ENCODE measurements around the gene SNED1.

SNED1 gene

DNA sequence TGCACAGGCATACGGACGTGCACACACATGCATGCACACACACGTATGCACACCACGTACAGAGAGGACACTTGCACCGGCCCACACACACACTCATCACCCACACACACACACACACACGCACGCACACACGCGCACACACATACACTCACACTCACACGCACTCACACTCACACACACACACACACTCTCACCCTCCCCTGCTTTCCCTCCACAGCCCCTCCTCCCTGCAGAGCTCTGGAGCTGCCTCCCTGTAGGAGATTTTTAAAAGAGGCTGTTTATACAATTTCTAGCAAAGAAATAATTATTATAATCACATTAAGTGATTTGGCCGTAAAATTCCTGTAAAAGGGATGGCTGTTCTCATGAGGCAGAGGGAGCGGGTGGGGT is 36.5 kb upstream of the SNED1 start:
- no peak for DNase-seq (ENCODE audit: insufficient read length, low spot score)
- TF ChIP-seq CTCF (IDR thresholded peaks at IDR 0.05; ENCODE audit: insufficient read depth, missing control alignments) = no peak
- no peak for FAIRE-seq

DNA sequence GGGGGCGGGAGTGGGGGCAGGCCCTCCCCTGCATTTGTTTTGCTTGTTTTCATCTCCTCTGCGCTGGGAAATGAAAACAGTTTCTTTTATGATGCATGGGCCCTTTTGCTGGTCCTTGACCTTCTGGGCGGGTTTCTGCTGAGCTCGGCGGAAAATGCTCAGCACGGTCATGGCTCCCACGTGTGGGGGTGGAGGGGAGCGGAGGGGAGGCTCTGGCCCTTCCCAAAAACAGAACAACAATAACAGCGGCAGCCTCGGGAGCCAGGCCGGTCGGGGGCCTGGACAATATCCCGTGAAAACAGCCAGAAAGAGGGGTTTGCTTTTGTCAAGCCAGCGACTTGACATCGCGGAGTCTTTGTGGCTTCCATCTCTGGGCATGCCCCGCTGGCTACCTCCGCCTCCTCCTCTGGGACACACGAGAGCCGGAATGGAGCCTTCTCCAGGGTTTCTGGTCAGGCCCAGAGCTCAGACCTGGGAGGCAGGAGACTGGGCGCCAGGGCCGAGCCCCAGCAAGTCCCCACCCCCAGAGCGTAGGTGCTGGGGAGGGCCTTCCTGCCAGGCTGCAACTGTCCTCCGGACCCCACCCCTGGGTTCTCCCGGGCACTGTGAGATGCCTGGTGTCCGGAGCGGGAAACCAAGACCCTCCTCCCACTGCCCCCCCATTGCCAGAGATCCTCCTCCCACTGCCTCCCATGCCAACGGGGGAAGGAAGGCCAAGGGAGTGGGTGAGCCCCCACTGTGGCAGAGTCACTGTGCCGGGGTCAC is 35.9 kb upstream of the SNED1 start:
- no peak for TF ChIP-seq CTCF (IDR thresholded peaks at IDR 0.05; ENCODE audit: insufficient read depth, missing control alignments)
- FAIRE-seq (no peak), DNase-seq (ENCODE audit: insufficient read length, low spot score) (no peak)

- no peak for TF ChIP-seq CTCF (IDR thresholded peaks at IDR 0.05; ENCODE audit: insufficient read depth, missing control alignments)
- FAIRE-seq (no peak), DNase-seq (ENCODE audit: insufficient read length, low spot score) (no peak)
Measured at GRCh38 chr2:240963065-240963867, 35.2 kb upstream of the SNED1 start.

GRCh38 chr2:240963868-240964703 is 34.3 kb upstream of the SNED1 start:
- TF ChIP-seq CTCF (IDR thresholded peaks at IDR 0.05; ENCODE audit: insufficient read depth, missing control alignments) = no peak

DNA sequence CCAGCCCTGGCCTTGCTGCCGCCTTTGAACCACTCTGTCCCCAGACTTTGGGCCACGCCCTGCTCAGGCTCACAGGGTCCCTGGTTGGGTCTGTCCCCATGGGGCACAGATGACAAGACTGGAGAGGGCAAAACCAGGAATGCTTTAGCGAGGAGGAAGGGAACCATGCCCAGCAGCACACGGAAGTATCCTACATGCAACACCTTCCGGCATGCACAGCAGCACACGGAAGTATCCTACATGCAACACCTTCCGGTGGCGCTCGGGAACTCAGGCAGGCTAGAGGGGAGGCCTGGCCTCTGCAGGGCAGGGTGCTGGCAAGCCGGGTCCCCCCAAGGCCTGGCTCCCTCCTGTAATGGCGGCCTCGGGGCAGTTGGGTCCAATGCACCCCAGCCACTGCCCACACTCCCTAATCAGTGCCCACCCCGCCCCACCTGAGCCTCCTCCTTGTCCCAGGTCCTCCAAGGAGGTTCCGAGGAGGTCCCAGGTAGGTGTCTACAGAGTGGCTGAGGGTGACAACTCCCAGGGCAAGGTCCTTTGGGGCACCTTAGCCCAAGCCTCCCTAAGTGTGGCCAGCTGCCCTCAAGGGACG is 33.6 kb upstream of the SNED1 start:
- no peak for DNase-seq (ENCODE audit: insufficient read length, low spot score)
- no peak for TF ChIP-seq CTCF (IDR thresholded peaks at IDR 0.05; ENCODE audit: insufficient read depth, missing control alignments)
- FAIRE-seq = no peak

More at GRCh38 chr2:240963868-240964703, 34.3 kb upstream of the SNED1 start:
- FAIRE-seq (no peak), DNase-seq (ENCODE audit: insufficient read length, low spot score) (no peak)

DNA sequence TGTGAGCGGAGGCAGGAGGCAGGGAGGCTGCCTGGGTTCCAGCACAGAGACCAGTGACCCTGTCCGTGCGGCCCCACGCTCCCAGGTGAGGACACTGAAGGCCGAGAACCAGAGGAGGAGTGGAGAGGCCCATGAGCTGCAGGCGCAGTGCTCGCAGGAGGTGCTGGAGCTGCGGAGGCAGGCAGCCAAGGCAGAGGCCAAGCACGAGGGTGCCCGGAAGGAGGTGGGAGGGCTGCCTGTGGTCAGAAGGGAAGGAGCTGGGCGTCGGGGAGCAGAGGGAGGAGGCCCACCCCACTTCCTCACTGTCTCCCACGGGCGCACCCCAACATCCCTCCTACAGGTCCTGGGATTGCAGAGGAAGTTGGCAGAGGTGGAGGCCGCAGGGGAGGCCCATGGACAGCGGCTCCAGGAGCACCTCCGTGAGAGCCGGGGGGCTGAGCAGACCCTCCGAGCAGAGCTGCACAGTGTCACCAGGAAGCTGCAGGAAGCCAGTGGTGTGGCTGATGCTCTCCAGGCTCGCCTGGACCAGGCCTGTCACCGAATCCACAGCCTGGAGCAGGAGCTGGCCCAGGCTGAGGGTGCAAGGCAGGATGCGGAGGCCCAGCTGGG is 33.0 kb upstream of the SNED1 start:
- DNase-seq (ENCODE audit: insufficient read length, low spot score) = no peak
- no peak for TF ChIP-seq CTCF (IDR thresholded peaks at IDR 0.05; ENCODE audit: insufficient read depth, missing control alignments)
- FAIRE-seq = no peak

Measured in D721Med (cell line).